ENCODE data around the gene ZNRD2. TPM values are rescaled to one million over a fixed set of nuclear protein-coding genes. Genes with fewer than 3 reads are reported as not detected.
"Not testable (repeated sequence)": the region's sequence is repeated elsewhere in the genome, so short reads cannot be mapped to it uniquely, and the experiment has no call there.

Gene ZNRD2
- total RNA-seq, 1 experiment from 2014 or later: 45.8 TPM

- Histone ChIP-seq H3K56ac (ENCODE audit: insufficient read length, low read depth, low read length) (no peak overlapping the region), H3T11ph (ENCODE audit: low read length) (no peak overlapping the region), H3K9me3 (ENCODE audit: control insufficient read depth, low read depth, low read length) (no peaks in the 10 kb centered on the region), H2AK5ac (ENCODE audit: insufficient read length, low read length) (no peak overlapping the region), H2BK5ac (ENCODE audit: insufficient read length, low read length) (no peak overlapping the region), H3K27ac (ENCODE audit: insufficient read length, low read depth, low read length) (no peak overlapping the region), H3K79me1 (ENCODE audit: insufficient read depth, low read depth, low read length, poor library complexity, severe bottlenecking) (no peaks in the 10 kb centered on the region), H2AFZ (ENCODE audit: low read length) (no peak overlapping the region), H2BK120ac (ENCODE audit: low read depth, low read length, poor library complexity, severe bottlenecking) (no peak overlapping the region), H3K14ac (ENCODE audit: insufficient read depth, low read length) (no peak overlapping the region), H3K18ac (ENCODE audit: insufficient read length, low read depth, low read length) (no peak overlapping the region), H2BK15ac (ENCODE audit: low read depth, low read length) (no peak overlapping the region), H3K27me3 (ENCODE audit: insufficient read depth, low read length) (no peaks in the 10 kb centered on the region; the same call in 1 of the 2 replicates), H3K4me1 (ENCODE audit: insufficient read depth, low read length) (peaks cover 3% of the 10 kb centered on the region; the same call in 1 of the 2 replicates), H3K4ac (ENCODE audit: low read depth, low read length) (no peak overlapping the region), H3K79me2 (ENCODE audit: insufficient read depth, low read length) (no peaks in the 10 kb centered on the region), H3K9ac (ENCODE audit: extremely low read depth, insufficient read length, low read length) (no peak overlapping the region), H3K23me2 (ENCODE audit: insufficient read length, low read depth, low read length, poor library complexity, severe bottlenecking) (no peaks in the 10 kb centered on the region), H2BK12ac (ENCODE audit: insufficient read length, low read depth, low read length) (no peak overlapping the region), H4K8ac (replicated peaks; ENCODE audit: insufficient read length, low read depth, low read length) (no peak overlapping the region), H4K20me1 (ENCODE audit: control insufficient read depth, insufficient read depth, insufficient read length) (no peaks in the 10 kb centered on the region), H4K91ac (ENCODE audit: insufficient read length, low read depth, low read length) (no peak overlapping the region), H3K23ac (ENCODE audit: insufficient read length, low read depth, low read length) (no peak overlapping the region), H4K5ac (ENCODE audit: insufficient read length, low read depth, low read length) (no peak overlapping the region), H3K4me2 (ENCODE audit: insufficient read depth, insufficient read length, low read length) (no peak overlapping the region), H2BK20ac (ENCODE audit: low read depth, low read length, poor library complexity, severe bottlenecking) (no peak overlapping the region)
- Mint-ChIP-seq H3K4me3 (no peak overlapping the region), H3K36me3 (ENCODE audit: insufficient read depth in 1 of 3, low read depth in 3 of 3) (peaks cover 0 to 5% (median under 1%) of the 10 kb centered on the region in 3 experiments; a peak in 3 of 7 replicates), H3K27me3 (ENCODE audit: low read depth) (peaks cover 21% of the 10 kb centered on the region), H3K9me3 (no peaks in the 10 kb centered on the region), H3K4me1 (peaks cover 22 to 34% of the 10 kb centered on the region in 2 experiments), H3K27ac (no peak overlapping the region)
- TF ChIP-seq, protein P1, sequence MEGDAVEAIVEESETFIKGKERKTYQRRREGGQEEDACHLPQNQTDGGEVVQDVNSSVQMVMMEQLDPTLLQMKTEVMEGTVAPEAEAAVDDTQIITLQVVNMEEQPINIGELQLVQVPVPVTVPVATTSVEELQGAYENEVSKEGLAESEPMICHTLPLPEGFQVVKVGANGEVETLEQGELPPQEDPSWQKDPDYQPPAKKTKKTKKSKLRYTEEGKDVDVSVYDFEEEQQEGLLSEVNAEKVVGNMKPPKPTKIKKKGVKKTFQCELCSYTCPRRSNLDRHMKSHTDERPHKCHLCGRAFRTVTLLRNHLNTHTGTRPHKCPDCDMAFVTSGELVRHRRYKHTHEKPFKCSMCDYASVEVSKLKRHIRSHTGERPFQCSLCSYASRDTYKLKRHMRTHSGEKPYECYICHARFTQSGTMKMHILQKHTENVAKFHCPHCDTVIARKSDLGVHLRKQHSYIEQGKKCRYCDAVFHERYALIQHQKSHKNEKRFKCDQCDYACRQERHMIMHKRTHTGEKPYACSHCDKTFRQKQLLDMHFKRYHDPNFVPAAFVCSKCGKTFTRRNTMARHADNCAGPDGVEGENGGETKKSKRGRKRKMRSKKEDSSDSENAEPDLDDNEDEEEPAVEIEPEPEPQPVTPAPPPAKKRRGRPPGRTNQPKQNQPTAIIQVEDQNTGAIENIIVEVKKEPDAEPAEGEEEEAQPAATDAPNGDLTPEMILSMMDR (conservative IDR thresholded peaks at IDR 0.05): no peak
- DNase-seq: no peak
- WGBS (ENCODE audit: extremely low coverage, insufficient read length, low lambda C conversion rate): no CpG with 5 or more reads among the region's 4 CpGs
These were observed 6.7 kb upstream of the ZNRD2 start for GRCh38 chr11:65563601-65564000.

GRCh38 chr11:65564879-65565559, 5.3 kb upstream of the ZNRD2 start:
- not testable (repeated sequence) for H2BK20ac ChIP-seq (ENCODE audit: low read depth, low read length, poor library complexity, severe bottlenecking); H3K27ac Mint-ChIP-seq; H3K23ac ChIP-seq (ENCODE audit: insufficient read length, low read depth, low read length); H3K18ac ChIP-seq (ENCODE audit: insufficient read length, low read depth, low read length); H3K4ac ChIP-seq (ENCODE audit: low read depth, low read length); H3K79me1 ChIP-seq (ENCODE audit: insufficient read depth, low read depth, low read length, poor library complexity, severe bottlenecking); H3K27ac ChIP-seq (ENCODE audit: insufficient read length, low read depth, low read length); H3K9ac ChIP-seq (ENCODE audit: extremely low read depth, insufficient read length, low read length); H3T11ph ChIP-seq (ENCODE audit: low read length); H3K4me3 Mint-ChIP-seq; H4K8ac ChIP-seq (replicated peaks; ENCODE audit: insufficient read length, low read depth, low read length); H3K9me3 ChIP-seq (ENCODE audit: control insufficient read depth, low read depth, low read length); H3K56ac ChIP-seq (ENCODE audit: insufficient read length, low read depth, low read length); H4K5ac ChIP-seq (ENCODE audit: insufficient read length, low read depth, low read length); H3K23me2 ChIP-seq (ENCODE audit: insufficient read length, low read depth, low read length, poor library complexity, severe bottlenecking); H3K4me2 ChIP-seq (ENCODE audit: insufficient read depth, insufficient read length, low read length); H3K4me1 ChIP-seq (ENCODE audit: insufficient read depth, low read length); H3K27me3 ChIP-seq (ENCODE audit: insufficient read depth, low read length); H3K9me3 Mint-ChIP-seq; H3K36me3 Mint-ChIP-seq (ENCODE audit: insufficient read depth in 1 of 3, low read depth in 3 of 3); H2BK5ac ChIP-seq (ENCODE audit: insufficient read length, low read length); H4K20me1 ChIP-seq (ENCODE audit: control insufficient read depth, insufficient read depth, insufficient read length); H2BK12ac ChIP-seq (ENCODE audit: insufficient read length, low read depth, low read length); H4K91ac ChIP-seq (ENCODE audit: insufficient read length, low read depth, low read length); H2AK5ac ChIP-seq (ENCODE audit: insufficient read length, low read length); H3K14ac ChIP-seq (ENCODE audit: insufficient read depth, low read length); DNase-seq; H2BK120ac ChIP-seq (ENCODE audit: low read depth, low read length, poor library complexity, severe bottlenecking); H3K79me2 ChIP-seq (ENCODE audit: insufficient read depth, low read length); H2AFZ ChIP-seq (ENCODE audit: low read length); H2BK15ac ChIP-seq (ENCODE audit: low read depth, low read length)
- H3K27me3 Mint-ChIP-seq (ENCODE audit: low read depth): peaks cover 13% of the 10 kb centered on the region
- no CpG with 5 or more reads among the region's 12 CpGs for WGBS (ENCODE audit: extremely low coverage, insufficient read length, low lambda C conversion rate)
- H3K4me1 Mint-ChIP-seq: peaks cover 25 to 31% of the 10 kb centered on the region in 2 experiments

Data from H9 (cell line).